Medulla oblongata (tissue), 1 donor: ENCODE measurements around the gene ZNF343.
"Not testable (repeated sequence)": the region's sequence is repeated elsewhere in the genome, so short reads cannot be mapped to it uniquely, and the experiment has no call there.

Experiments
- DNase-seq: peaks from one replicate; pipeline ENCODE4 v3.0.0-alpha.2; 2015; ENCODE audit errors: extremely low spot score

ZNF343 gene

DNA sequence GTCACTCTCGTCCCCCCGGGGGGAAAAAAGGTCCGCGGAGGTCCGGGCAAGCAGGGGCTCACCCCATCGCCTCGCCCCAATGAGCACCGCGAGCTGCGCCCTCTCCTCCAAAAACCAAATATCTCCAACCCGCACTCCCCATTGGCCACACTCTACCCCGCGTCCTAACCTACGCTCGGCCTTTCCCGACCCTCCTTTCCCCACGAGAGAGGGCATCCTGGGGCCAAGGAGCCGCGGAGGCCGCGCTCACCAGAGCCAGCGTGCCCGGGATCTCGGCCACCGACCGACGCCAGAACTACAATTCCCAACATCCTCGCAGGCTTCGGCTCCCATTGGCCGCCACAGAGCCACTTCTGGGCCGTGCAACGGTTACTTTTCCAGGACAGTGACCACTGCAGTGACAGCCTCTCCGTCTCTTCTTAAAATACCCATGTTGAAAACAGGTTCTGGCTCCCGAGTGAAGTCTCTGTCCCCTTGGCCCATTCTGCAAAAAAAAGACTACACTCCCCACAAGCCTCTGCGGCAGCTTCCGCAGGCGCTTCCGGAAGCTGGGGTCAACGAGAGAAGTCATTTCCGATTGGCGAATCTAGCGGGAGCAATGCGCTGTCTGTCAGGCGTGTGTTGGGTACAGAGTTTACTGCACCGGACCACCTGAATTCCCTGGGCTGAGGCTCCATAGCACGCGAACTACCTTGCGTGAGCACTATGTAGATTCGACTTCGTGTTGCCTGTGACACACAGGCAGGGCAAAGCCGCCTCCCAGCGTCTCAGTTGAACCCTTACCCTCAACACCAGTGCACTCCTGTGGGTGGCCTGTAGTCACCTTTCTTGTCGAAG, at the start of gene ZNF343:
TSS of gene ZNF343 (minus strand) at position 285 of the 837 bp plus-strand sequence. CDS start 15,020 bp downstream, outside the sequence.
- DNase-seq = peak; percentile 92

DNA sequence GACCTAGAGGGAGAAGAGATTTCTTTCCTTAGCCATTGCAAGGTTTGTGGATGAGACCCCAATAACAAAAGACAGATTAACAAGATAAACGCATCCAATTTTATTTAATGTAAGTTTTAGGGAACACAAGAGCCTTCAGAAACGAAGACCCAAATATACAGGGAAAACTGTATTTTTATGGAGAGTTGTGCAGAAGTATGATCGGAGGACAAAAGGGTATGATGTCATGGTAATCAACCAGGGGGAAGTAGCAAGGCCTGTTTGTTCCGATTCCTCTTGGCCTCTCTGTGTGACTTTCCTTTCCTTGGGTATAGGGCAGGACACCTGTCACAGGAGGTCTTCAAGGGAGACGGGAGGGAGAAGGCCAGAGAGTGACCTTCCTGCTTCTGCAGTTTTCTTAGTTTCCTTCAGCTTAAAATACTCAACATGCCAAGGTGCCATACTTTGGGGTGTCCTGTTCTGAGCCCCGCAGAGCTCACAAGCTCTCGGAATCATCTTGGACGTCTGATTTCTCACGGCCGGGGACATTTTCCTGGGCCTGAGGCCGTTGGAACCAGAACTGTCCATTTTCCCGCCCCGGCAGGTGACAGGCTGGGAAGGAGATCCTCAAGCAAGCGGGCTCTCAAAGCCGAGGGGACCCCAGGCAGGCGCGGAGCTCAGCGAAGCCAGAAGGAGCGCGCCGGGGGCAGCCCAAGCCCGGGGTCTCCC, 49.3 kb upstream of the ZNF343 start:
- DNase-seq = no peak

GRCh38 chr20:2545594-2545993, 36.9 kb upstream of the ZNF343 start:
- no peak for DNase-seq

GRCh38 chr20:2544211-2544610, 35.5 kb upstream of the ZNF343 start:
- DNase-seq = no peak

- DNase-seq = no peak
Measured at GRCh38 chr20:2542361-2542760, 33.6 kb upstream of the ZNF343 start.

DNA sequence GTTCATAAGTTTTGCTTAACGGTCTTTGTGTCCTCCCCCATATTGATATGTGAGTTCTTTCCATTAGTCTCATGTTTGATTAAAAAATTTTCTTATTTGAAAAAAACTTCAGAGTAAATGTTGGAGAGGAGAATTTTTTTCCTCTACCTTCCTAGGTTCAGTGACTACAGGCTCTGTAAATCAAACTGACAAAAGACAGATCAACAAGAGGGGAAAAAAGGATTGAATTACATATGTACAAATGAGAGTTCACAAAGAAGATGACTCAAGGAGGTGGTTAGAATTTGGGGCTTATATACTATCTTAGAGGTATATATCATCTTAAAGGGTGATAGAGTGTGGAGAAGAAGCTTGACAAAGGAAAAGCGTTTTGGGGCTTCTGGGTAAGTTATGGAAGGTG, 33.2 kb upstream of the ZNF343 start:
- no peak for DNase-seq

DNA sequence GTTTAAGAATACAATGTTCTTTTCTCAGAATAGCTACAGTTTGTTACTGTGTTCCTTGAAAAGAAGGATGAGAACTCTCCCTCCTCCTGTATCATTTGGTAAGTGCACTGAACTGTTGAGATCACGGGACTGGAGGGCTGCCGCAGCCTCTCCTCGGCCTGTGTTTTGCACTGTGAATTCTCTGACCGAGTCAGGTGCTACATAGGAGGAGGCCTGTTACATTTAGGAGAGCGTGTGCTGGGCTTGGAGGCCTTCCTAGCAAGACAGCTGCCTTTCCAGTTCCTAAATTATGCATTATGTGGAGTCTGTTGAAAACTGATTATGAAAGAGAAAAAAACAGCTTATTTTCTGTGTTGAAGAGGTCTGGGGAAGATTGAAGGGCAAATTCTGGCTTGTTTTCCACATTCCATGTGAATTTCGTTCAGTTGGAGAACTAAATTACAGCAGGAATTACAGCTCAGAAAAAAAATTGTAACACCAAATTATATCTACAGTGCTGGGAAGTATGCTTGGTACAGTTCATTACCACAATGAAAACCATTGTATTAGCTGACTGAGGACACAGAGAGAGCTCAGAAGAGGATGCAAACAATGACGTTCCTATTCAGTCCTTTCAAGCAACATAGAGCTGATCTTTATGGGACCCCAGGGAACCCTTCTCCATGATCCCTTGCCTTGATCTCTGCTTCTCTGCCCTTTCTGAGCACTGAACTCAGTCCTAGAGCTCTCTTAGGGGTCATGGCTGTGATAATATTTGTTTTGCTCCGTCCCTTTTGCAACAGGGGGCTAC, 30.4 kb upstream of the ZNF343 start:
- peak; percentile 84 for DNase-seq

DNA sequence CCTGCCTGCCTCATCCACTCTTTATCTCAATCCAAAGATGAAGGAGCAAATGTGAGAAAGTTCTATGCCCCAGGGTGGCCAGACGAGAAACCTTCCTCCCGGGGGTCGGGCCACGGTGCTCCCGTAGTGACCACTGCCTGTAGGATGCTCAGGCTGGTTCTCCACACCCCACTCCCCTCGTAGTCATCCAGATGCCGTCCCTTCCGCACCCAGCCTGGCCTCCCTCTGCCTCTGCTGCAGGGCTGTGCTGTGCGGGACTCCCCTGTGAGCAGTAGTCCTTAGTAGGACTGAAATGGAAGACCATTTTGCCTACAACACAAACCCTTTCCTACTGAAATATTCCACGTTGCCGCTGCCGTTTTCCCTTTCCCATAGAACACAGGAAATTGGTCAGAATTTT, 29.6 kb upstream of the ZNF343 start:
- no peak for DNase-seq

GRCh38 chr20:2537101-2537500, 28.4 kb upstream of the ZNF343 start:
- DNase-seq = no peak

GRCh38 chr20:2536560-2536986, 27.9 kb upstream of the ZNF343 start, which contains the start of gene TMC2:
Gene TMC2 (plus strand): TSS chr20:2536573. CDS start chr20:2536622, 49 bp downstream.
- DNase-seq = no peak

DNA sequence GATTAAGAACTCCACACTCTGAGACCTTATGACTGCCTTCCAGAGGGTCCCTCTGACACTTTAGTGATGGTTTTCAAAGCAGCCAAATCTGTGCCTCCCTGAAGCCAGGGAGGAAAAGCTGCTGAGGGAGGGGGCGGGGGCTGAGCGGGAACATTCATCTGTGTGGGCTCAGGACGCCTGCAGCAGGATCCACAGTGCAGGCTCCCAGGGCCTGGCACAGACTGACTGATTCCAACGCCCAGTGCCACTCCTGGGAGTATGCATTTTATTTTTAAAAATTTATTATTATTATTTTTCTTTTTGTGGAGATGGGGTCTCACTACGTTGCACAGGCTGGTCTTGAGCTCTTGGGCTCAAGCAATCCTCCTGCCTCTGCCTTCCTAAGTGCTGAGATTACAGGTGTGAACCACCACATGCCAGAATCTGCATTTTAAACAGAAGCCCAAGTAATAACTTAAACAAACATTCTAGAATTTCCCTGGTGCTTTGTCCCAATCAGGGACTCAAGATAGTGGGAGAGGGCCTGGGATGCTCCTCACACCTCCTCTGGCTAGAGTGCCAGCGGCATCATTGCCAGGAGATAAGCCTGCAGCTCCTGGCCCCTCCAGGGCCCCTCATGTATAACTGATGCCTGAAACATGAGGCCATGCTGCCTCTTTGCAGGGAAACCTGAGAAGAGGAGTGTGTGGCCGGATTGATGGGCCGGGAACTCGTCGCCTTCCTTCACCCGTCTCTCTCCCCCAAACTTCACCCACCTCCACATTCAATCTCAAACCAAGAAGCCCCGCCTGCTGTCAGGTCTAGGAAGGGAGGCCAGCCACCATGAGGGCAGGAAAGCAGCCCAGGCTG, 27.2 kb upstream of the ZNF343 start:
- DNase-seq = no peak

DNA sequence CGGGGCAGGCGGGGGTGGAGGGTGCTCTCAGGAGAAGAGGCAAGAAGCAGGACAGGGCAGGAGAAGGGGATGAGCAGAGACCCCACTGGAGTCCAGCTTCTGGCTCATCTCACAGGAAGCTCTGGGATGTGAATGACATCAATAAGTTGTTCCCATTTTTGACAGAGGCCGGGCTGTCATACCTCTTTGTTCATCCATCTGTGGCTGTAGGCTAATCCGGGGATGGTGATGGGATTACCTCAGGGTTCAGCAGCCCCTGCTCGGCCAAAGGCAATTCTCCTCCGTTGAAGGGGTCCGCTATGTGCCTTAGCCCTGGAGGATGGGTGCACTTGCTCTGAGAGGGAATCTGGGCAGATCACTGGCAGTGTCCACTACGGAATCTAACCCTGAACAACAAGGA, 24.4 kb upstream of the ZNF343 start:
- DNase-seq = no peak

DNA sequence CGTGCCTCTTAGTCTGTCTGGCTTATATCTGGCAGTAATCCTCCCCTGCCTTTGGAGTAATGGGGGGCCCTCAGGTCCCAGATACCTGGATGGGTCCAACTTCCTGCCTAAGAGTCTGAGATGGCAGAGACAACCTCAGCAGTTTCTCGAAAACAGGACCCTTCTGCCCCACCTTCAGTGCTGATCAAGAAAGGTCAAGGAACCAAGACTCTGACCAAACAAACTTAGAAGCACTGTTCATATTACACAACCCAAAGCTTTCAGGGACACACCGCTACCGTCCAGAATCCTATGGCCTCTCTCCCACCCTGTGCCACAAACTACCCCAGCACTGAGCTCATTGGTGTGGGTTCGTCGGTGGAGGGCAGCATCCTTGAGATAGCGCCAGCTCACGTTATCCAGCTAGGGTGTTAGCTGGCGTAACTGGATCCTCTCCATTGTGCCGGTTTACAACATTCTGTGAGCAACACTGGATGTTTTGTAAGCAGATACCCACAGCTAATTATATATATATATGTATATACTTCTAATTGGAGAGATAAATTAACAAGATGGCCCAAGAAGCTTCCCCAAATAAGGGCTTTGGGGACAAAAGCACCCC, 20.1 kb upstream of the ZNF343 start:
- no peak for DNase-seq

DNA sequence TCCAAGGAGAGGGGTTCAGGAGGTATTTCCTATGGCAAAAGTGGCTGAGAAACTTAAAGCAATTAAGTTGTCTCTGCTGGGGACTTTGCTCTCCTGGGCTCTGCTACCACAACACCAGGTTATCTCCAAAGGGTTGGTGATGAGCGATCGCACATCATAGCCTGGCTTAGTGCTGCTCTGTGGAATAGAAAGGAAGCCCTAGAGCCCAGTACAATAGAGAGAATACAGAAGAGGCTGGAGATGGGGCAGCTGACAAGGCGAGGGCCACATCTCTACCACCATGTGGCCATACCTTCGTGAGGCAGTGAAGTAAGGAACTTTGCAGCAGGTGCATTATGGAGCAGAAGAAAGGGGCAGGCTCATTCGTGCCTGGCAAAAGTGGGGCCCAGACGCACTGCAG, 19.0 kb upstream of the ZNF343 start:
- DNase-seq = no peak

GRCh38 chr20:2526218-2526583, 17.5 kb upstream of the ZNF343 start:
- not testable (repeated sequence) for DNase-seq

DNA sequence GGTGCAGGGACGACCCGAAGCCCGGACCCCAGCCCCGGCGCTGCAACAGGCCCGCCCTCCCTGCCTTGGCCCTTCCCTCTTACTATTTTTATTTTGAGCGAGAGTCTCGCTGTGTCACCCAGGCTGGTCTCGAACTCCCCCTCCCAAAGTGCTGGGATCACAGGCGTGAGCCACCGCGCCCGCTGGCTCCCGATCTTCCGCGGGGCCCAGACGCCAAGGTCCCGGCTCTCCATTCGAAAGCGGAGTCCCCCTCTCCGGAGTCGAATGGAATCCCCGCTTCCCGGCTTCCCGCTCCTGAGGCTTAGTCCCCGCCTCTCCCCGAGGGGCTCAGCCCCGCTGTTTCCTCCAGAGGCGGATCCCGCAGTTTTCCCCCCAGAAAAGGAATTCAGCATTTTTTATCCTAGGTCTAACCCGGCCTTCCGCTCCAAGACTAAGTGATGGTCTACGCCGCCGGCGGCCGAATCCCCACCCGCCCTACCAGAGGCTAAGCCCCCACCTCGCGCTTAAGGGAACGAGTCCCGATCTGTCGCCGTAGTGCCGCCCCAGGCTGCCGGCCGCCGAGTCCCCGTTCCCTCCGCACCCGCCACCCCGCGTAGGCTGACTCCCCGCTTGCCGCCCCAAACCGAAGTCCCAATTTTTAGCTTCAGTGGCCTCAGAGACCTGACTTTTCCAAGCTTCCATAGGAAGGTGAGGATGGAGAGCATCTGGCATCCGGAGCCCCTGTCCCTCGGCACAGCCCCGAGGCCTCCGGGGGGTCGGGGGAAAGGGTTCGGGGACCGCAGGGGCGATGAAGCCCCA, 16.2 kb upstream of the ZNF343 start:
- peak; percentile 22 for DNase-seq

DNA sequence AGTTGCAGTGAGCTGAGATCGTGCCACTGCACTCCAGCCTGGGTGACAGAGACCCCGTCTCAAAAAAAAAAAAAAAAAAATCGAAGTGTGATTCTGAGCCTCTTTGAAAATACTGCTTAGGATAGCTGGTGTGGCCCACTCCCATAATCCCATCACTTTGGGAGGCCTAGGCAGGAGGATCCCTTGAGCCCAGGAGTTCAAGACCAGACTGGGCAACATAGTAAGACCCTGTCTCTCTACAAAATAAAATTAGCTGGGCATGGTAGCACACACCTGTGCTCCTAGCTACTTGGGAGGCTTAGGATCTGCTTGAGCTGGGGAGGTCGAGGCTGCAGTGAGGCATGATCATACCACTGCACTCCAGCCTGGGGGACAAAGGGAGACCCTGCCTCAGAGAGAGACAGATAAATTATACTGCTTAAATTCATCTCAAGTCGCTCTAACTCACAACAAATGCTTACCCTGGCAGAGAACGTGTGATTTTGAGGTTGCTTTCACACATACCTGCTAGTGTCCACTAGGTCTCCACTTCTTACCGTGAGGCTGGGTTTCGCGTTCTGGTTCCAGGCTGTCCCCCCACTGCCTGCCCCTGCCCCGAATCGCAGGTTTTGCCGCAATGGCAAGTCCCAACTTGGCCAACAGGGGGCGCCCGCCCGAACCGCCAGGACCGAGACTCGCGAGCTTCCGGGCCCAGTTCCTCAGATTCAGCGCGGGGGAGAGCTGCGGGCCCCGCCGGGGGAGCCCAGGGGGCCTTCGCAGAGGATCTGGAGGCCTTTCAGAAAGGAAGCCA, 15.4 kb upstream of the ZNF343 start:
- peak; percentile 88 for DNase-seq

- DNase-seq = not testable (repeated sequence)
Measured at GRCh38 chr20:2522826-2523429, 14.2 kb upstream of the ZNF343 start.
